SH-SY5Y (cell line): ENCODE data around the gene ENOX1.

Source experiments
- GATA2 ChIP-seq: IDR thresholded peaks from 2 replicates; pipeline ENCODE4 v1.6.1; 2011; ENCODE audit warnings: mild to moderate bottlenecking, low read depth, low read length
- GATA3 ChIP-seq: IDR thresholded peaks from 2 replicates; pipeline ENCODE4 v1.6.1; 2011; ENCODE audit warnings: low read depth, mild to moderate bottlenecking, low read length, moderate library complexity

- no peak for TF ChIP-seq GATA2
- TF ChIP-seq GATA3, result no peak
Observed at GRCh38 chr13:43808676-43809075, 21.9 kb upstream of the ENOX1 start.
